DMS53 (cell line): ENCODE data around the gene ZNF281.

ENCODE experiments used
- DNase-seq: peaks from one replicate; lab custom pipeline; 2025; lab: John Stamatoyannopoulos, UW

ZNF281 gene

DNA sequence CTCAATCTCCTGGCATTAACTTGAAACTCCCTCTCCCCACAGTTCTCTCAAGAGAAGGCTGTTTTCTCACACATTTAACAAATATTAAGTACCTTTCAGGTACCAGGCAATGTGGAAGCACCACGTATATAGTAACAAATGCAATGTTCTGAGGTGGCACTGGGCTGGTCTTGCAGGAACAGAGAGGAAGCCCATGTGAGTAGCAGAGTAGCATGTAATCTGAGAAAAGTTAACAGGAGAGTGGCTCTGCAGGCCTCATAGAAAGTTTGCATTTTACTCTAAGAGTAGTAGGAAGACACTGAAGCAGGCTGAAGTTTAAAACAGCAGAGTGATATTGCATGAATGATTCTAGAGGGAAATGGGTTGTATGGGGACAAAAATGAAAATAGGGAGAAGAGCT lies 21.0 kb downstream of the ZNF281 start:
- DNase-seq, result no peak

- no peak for DNase-seq
These were observed 23.4 kb downstream of the ZNF281 start for GRCh38 chr1:200386416-200386815.

DNA sequence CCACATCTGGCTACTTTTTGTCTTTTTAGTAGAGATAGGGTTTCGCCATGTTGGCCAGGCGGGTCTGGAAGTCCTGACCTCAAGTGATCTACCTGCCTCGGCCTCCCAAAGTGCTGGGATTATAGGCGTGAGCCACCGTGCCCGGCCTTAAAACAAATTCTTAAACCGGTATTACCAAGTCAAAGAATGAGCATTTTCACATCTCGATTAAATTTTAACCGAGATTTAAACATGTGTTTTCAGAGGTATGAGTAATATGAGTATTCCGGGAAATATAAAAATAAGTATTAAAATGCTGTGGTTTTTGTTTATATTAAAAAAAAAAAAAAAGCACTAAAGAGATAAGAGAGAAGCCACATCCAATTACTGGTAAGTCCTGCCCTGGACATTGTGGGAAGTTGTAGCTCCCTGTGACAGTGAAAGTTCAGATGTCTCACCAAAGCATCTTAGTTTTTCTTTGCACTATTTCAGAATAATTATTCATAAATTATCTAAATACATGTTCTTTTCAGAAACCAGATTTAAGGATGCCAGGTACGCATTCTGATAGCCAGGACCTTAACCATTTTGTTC lies 24.9 kb downstream of the ZNF281 start:
- no peak for DNase-seq

DNA sequence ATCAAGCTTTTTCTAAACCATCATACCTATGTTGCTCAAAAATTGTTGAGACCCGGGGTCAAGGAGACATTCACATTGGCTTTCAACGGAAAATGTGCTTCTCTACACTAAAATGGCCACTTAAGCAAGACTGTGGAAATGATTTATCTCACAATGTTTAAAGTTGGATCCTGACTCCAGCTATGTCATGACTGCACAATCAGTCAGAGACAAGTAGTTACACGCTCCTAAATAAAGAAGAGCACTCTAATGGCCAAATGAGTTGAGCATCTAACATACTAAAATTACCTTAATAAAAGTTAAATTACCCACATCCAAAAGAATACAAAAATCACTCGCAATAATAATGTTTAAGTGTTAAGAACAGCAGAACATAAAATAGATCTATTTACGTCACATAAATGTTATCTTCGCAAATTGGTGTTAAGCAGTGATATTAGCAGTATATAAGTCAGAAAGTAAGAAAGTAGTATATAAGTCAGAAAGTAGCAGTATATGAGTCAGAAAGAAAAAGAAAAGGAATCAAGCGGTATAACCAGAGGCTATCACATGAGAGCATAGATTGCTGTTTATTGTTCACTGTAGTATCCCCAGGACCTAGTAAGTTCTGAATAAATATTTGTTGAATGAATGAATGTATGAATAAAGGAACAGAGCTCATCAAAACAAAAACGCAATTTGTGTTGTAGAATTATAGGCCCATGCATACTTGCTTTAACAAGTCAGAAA lies 28.4 kb downstream of the ZNF281 start:
- DNase-seq, result peak; percentile 17

DNA sequence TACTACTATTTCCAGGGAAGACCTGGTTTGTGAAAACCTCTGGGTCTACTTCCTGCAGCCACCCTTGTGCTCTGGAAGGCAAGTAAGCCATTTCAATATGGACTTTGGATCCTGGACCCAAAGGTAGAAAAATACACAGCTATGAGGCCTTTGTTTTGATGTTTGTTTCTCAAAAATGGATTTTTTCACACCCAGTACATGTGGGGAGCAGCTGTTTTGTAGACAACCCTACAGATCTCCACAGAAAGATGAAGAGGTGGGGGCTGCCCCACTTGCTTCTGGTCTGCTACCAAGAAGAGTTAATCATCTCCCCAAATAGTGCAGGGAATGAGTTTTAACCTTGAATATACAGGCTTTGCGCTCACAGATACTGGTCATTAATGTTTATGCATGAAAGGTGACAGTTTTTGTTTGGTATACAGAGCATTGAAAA lies 29.2 kb downstream of the ZNF281 start:
- peak; percentile 22 for DNase-seq

DNA sequence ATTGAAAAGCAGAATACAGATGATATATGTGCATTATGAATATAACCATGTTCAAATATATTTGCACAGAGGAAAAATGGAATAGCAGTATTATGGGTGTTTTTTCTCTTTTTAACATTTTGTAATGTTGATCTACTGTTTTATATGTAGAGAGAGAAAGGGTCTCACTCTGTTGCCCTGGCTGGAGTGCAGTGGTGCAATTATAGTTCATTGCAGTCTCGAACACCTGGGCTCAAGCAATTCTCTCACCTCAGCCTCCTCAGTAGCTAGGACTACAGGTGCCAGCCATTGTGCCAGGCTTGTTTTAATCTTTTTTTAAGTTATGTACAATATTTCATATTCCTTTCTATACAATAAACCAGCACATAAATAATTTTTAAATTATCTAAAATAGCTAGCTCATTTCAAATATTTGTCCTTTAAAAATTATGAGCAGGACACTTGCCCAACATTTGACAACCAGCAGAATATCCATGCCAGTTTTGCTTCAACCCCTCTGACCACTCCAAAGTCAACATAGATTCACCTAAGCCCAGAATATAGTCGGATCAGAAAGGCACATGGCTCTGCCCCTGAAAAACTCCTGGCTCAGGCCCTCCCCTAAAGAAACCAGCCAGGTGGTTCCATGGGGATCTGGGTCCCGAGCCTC lies 29.8 kb downstream of the ZNF281 start:
- DNase-seq, result no peak

DNA sequence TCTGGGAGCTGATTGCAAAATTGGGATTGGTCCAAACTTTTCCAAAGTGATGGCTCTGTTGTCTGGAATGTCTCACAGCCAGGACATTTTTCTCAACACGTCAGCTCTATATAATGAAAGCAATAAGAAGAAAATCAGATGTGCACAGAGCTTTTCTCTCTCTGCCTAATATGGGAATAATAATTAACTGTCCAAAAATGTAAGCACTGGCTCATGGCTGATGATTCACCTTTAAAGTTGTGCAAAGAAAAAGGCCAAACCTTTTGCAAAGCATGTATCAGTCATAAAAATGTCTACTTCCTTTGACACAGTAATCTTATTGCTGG lies 30.4 kb downstream of the ZNF281 start:
- no peak for DNase-seq

GRCh38 chr1:200378096-200378495 lies 31.7 kb downstream of the ZNF281 start:
- DNase-seq, result no peak

GRCh38 chr1:200376528-200376927 lies 33.3 kb downstream of the ZNF281 start:
- DNase-seq, result no peak

- peak; percentile 17 for DNase-seq
These were observed 35.1 kb downstream of the ZNF281 start for GRCh38 chr1:200374569-200375295.

- DNase-seq, result peak; percentile 39
These were observed 36.0 kb downstream of the ZNF281 start for GRCh38 chr1:200373811-200374231.

- DNase-seq, result peak; percentile 61
These were observed 37.0 kb downstream of the ZNF281 start for GRCh38 chr1:200372885-200373181.

DNA sequence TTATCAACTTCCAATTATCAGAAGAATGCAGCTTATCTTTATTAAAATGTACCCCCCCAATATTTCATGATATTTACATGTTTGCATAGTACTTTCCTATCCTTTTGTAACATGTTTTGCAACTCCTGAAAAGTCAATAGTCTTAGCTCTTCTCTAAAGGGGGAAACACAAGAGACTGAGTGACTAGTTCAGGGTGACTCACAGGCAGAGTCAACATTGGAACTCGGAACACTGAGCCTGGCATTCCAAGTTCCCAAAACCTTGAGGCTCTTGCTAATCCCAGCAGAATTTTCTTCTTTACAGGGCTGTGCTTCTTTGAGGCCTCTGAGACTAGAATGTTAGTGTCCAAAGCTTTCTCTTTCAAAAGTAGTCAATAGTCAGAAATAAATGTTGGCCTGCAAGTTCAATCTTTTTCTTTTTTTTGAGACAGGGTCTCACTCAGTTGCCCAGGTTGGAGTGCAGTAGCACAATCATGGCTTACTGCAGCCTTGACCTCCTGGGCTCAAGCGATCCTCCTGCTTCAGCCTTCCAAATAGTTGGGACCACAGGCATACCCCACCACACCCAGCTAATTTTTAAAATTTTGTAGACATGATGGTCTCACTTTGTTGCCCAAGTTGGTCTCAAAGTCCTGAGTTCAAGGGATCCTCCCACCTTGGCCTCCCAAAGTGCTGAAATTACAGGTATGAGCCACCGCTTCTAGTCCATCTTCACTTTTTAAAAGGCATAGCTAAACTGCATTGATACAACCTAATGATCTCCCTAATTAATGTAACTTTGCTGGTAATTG lies 37.5 kb downstream of the ZNF281 start:
- DNase-seq, result peak; percentile 91

GRCh38 chr1:200369706-200370105 lies 40.1 kb downstream of the ZNF281 start:
- DNase-seq, result peak; percentile 89

DNA sequence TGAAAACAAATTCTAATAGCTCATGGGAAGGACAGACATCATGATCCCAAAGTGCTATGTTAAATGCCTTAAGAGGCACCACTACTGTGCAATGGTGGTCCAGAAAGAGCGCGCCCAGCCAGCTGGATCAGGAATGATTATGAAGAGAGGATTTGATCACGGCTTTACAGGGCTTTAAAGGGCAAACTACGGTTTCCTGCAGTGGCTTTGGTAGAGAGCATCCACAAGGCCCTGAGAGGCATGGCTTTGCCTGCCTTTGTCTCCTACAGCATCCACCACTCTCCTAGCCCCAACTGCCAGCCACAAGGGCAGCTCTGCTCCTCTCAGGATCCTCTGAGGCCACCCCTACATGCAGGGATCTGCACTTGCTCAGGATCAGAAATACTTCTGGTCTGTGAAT lies 40.7 kb downstream of the ZNF281 start:
- DNase-seq, result peak; percentile 80

DNA sequence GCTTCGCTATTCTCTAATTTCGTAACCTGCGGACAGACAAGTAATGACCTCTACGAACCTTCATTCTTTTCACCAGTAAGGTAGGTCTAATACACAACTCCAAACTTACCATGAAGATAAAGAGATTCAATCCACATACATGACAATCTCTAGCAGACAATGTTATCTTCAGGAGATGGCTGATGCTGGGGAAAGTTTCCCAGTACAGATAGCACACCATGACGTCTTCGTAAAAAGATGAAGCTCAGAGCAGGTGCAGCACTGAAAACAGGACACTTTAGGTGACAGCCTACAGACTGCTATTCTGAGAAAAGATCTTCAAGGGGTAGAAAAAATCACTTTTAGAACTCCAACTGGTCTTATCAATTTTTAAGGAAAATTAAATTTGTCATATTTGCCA lies 41.3 kb downstream of the ZNF281 start:
- DNase-seq, result peak; percentile 28

DNA sequence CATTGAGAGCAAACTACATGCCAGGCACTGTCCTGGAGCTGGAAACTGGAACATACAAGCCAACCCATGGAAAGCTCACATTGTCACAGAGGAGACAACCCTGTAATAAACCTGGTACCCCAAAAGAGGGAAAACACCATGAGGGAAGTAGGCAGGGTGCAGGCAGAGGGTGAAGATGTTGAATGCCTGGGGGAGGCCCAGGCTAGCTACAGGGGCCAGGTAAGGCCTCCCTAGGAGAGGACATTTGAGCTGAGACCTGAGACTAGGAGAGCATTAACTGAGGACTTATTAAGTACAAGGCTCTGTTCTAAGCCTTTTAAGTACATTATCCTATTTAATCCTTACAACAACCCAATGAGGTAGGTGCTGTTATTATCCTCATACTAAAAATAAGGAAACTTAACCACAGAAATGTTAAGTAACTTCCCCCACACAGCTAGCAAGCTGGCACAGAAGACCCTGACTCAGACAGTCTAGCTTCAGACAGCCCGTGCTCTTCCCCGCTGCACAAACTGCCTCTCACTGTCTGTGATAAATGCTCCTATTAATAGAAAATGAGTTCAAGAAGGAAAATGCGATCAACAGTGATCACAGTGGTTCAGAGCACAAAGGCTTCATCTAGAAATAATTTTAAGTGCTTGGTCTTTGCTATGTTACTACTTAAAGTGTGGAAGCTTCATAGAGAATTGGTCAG lies 41.8 kb downstream of the ZNF281 start:
- DNase-seq, result no peak

DNA sequence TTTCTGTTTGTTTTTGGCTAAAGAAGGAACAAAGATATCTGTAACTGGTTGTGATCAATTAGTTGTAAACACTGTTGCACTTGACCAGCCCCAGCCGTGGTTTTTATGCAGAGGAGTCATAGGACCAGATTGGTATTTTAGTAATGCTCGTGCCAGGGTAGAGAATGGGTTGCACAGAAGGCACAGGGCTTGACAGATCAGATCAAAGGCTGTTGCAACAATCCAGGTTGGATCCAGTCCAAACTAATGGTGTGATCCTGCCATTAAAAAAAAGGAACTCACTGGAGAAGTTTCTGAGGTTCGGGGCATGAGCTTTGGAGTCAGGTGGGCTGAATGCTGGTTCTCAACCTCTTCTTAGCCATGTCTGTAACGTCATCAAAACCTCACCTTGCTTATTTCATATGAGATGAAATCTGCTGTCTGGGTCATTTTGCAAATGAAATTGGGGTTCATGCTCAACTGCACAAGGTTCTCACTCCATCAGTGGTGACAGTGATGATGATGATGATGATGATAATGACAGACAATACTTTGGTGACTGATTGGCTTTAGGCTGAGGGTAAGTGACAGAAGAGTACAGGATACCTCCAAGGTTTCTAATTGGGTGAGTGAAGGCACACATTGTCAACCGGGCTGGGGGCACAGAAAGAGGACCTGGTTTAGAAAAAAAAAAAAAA lies 43.1 kb downstream of the ZNF281 start:
- peak; percentile 41 for DNase-seq

DNA sequence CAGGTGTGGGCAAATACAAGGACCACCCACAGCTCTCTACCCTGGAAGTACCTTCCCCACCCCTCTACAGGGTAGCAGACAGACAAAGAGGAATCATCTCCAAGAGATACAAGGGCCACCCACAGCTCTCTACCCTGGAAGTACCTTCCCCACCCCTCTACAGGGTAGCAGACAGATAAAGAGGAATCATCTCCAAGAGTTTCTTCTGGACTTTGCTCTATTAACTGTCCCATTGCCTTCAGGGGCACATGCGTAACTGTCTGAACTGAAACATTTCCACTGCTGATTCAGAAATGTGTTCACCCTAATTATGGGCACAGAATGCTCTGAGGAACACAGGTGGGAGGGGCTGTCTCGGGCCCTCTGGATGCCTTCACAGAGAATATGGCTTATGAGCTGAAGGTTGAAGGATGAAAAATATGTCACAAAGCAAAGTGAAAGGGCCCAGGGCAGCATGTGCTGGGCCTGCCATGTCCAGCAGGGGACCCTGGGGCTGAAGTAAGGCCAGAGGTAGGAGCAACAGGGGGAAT lies 43.9 kb downstream of the ZNF281 start:
- peak; percentile 18 for DNase-seq

DNA sequence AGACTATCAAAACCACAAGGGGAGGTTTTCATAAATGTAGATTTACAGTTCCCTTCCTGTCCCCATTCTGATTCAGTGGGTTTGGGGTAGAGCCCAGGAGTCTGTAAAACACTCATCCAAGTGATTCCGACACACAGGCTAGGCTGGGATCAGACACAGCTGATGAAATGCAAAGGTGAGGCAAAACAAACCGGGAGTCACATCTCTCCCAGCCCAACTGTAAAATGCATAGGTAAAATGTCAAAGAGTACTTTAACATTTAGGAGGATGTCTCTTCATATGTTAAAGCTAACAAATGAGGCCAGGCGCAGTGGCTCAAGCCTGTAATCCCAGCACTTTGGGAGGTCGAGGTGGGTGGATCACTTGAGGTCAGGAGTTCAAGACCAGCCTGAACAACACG lies 45.0 kb downstream of the ZNF281 start:
- no peak for DNase-seq
